Inflammatory macrophage (primary cell): ENCODE measurements around the gene TBXAS1.

Experiments used
- DNase-seq, 2 donors: peaks; one replicate each; pipeline ENCODE4 v3.0.0-alpha.2; 2020 to 2022

Gene TBXAS1

GRCh38 chr7:140025814-140026433 is 196.9 kb downstream of the TBXAS1 start:
- DNase-seq, result no peak

GRCh38 chr7:140026935-140027334 is 197.9 kb downstream of the TBXAS1 start:
- no peak for DNase-seq

- no peak for DNase-seq
Observed at GRCh38 chr7:140027858-140028257, 198.8 kb downstream of the TBXAS1 start.

GRCh38 chr7:140028311-140028710 is 199.2 kb downstream of the TBXAS1 start:
- DNase-seq, result no peak

GRCh38 chr7:140029072-140029471 is 200.0 kb downstream of the TBXAS1 start:
- no peak for DNase-seq

- DNase-seq, result no peak
Observed at GRCh38 chr7:140031364-140031763, 202.3 kb downstream of the TBXAS1 start.

- DNase-seq, result no peak
Observed at GRCh38 chr7:140033036-140033435, 204.0 kb downstream of the TBXAS1 start.

- DNase-seq, result no peak
Observed at GRCh38 chr7:140033779-140034363, 204.8 kb downstream of the TBXAS1 start.

GRCh38 chr7:140034421-140034820 is 205.4 kb downstream of the TBXAS1 start:
- no peak for DNase-seq

GRCh38 chr7:140035400-140036223 is 206.5 kb downstream of the TBXAS1 start:
- no peak for DNase-seq

GRCh38 chr7:140036224-140036962 is 207.3 kb downstream of the TBXAS1 start:
- DNase-seq, result peak; percentile 29 to 43

GRCh38 chr7:140039066-140039465 is 210.0 kb downstream of the TBXAS1 start:
- DNase-seq, result no peak

GRCh38 chr7:140039896-140040295 is 210.8 kb downstream of the TBXAS1 start:
- DNase-seq, result no peak

- no peak for DNase-seq
Observed at GRCh38 chr7:140041659-140042385, 212.8 kb downstream of the TBXAS1 start.

- no peak for DNase-seq
Observed at GRCh38 chr7:140042386-140042670, 213.3 kb downstream of the TBXAS1 start.

GRCh38 chr7:140044251-140044650 is 215.2 kb downstream of the TBXAS1 start:
- no peak for DNase-seq

- DNase-seq, result no peak
Observed at GRCh38 chr7:140045697-140046096, 216.6 kb downstream of the TBXAS1 start.

GRCh38 chr7:140047197-140047596 is 218.1 kb downstream of the TBXAS1 start:
- DNase-seq, result no peak

- DNase-seq, result no peak
Observed at GRCh38 chr7:140048138-140048537, 219.1 kb downstream of the TBXAS1 start.

- no peak for DNase-seq
Observed at GRCh38 chr7:140048989-140049338, 219.9 kb downstream of the TBXAS1 start.

GRCh38 chr7:140049339-140050024 is 220.4 kb downstream of the TBXAS1 start:
- DNase-seq, result no peak

GRCh38 chr7:140050100-140050499 is 221.0 kb downstream of the TBXAS1 start:
- no peak for DNase-seq
